ENCODE data around the gene ETS1.

Gene ETS1

DNA sequence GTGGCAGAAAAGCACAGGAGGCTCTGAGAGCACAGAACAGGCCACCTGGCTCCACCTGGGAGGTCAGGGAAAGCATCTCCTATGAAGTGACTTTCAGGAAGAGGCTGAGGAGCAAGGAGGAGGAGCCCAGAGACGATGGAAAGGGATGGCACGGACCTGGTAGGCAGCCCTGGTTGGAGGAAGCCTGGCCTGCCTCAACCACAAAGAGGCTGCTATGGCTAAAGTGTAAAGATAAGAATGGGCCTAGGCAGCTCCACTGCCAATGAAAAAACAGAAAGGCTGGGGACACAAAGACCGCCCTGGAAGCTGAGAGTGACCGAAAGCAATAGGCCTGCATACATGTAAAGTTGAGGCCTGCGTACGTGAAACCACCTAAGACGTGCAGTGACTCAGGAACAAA lies 31.2 kb upstream of the ETS1 start:
- DNase-seq = no peak

DNA sequence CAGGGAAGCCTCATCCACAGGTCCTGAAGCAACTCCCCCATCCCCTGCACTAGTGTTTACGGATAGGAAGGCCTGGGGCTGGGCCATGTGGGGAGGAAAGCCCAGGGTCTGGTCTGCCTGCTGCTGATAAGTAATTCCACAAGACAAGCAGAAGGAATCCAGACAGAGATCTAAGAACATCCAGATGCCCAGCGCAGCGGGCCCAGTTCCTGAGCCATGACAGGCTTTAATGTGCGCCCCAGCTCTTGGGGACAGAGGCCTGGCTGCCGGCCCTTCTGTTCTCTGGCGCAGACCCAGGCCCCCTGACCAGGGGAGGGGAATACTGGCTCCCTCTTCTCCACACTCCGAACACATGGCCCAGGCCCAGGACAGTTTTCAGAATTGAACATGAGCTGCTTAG lies 28.8 kb upstream of the ETS1 start:
- no peak for DNase-seq

DNA sequence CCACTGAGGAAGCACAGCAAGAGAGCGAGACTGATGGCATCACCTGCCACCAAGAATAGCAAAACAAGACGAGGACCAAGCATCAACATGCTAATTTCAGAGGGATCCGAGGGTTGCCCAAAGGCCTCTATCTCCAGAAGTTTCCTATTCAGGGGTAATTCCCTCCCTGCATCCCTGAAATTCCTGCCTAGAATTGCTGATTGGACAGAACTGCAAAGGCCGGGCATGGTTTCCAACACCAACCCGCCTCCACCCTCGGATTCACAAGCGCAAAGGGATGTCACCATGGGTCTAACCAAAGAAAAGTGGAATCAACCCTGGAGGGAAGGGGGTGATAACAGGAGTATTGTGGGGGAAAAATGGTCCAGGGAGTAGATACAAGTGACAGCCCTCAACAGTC lies 28.3 kb upstream of the ETS1 start:
- no peak for DNase-seq

DNA sequence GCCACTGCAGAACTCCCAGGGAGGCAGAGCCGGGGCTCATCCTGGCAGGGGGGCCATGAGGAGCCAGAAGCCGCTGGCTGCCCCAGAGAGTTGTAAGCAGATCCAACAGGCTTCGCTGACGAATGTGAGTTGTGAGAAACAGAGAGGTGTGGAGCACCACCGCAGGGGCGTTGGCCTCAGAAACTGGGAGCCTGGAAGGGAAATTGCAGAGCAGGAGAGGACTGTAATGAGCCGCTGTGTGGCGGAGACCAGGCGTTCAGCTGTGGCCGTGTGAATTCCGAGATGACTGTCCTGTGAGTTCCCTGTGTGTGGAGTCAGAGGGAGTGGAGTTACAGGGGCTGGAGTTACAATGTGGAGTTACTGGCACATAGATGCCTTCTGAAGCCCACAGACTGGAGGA lies 27.7 kb upstream of the ETS1 start:
- no peak for DNase-seq

DNA sequence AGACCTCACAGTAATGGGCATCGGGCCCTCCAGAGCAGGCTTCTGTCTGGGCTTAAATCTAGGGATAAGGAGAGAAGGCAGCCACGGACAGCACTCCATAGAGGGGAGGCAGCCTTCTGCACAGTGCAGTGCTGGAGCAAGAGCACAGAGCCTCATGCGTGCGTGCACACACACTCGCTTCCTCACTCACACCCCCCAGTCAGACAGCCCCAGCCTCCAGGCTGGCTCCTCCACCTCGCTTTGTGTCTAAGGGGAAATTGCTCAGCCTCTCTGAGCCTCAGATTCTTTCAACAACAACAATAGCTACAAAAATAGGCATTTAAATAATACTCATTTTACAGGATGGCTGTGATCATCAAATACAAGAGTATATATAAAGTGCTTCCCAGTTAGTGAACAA lies 26.7 kb upstream of the ETS1 start:
- no peak for DNase-seq

DNA sequence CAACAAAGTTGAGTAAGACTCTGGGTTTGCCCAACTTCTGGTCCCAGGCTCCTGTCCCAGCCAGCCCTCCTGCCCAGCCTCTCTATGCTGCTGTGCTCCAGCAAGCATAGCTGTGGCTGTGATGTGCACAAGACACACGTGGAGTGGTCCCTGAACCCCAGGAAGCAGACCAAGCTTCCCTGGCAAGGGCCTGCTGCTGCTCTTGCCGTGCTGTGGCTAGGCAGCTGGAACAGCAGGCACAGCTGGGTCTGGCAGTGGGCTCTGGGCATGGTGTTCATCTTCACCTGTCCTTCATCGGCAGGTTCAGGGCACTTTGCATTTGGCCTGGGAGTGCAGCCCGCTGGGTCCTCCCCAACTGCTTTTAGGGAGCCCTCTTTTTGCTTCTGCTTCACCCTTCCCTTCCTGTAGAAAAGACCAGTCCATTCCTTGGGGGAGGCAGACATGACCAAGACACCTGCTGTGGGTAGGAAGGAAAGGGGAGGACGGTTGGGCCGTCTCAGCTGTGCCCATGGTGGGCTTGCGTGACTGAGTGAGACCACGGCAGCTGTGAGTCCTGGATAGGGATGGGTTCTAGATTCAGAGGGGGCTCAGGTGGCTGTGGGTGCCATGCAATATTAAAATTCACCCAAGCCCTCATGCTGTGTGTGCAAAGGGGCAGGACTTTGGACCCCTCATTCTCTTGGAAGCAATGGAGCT lies 26.1 kb upstream of the ETS1 start:
- no peak for DNase-seq

DNA sequence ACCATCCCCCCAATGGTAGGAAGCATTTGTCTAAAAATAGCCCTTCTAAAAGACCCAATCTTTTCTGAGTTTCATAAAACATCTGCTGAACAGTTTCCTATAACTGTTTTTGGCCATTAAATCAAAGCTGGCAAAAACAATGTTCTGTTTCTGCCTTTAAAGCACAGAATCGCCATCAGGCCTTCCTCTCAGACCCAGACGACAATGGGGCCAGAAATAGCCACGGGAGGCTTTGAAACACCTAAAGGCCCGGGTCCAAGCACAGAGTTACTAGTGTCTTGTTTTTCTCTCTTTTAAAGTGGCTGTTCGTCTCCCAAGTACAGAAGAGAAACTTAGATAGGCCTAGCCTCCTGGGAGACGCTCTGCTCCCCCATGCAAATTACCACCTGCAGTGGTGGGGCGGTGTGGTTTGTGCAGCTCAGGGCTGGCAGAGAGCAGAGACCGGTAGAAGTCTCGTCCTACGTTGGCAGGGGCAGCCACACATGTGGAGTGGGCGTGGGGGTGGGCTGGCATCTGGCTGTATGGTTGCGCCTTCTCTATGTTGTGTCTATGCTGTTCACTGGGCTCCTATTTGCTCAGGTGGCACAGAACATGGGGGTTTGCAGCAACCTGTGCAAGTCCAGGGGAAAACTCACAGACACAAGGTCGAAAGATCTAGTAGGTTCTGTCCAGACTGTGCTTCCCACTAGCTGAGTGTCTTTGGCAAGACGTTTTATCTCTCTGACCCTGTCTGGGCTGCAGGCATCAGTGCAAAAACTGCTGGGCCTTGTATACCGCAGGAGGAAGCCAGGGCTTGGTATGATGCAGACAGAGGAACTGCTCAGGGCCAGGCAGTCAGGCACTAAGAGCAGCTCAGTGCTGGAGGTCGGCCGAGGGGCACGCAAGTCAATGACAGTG lies 23.6 kb upstream of the ETS1 start:
- peak; percentile 75 for DNase-seq

DNA sequence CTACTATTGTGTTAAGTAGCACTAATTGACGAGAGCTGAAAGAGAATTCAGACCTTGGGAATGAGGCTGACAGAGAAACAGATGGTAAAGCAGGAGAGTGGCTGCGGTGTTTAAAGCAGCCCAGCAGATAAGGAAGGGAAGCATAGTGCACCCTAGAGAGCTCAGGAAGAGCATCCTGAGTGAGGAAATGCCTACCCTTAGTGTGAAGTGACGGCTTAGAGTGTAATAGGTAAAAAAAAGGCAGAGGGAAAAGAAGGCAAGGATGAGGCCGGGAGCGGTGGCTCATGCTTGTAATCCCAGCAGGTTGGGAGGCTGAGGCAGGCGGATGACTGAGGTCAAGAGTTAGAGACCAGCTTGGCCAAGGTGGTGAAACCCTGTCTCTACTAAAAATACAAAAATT lies 22.4 kb upstream of the ETS1 start:
- no peak for DNase-seq

DNA sequence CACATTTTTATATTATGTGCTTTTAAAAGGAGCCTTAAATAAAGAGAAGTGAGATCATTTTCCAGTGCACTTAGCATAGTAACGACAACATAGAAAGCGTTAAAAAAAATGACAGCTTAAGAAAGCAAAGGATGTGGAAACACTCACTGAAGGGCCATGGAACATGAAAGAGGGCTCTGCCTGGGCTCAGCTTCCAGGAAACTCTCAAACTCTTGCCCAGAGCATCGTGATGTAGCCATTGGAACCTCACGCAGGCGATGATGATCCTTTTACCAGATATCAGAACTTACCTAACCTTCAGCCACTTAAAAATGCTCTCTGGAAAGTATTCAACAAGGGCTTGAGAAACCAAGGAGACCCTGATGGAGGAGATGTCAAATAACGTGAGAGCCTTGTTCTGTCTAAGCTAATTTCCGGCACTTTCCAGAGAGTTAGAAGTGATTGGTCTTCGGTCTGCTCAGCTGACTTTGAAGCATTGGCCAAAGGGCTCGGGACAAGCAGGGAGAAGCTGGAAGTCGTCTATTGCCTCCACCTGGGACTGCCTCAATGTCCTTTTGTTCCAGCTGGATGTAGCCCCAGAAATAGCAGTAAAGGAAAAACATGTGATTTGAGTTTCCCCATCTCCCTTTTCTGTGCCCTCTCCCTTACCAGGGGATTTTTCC lies 21.5 kb upstream of the ETS1 start:
- DNase-seq = no peak

DNA sequence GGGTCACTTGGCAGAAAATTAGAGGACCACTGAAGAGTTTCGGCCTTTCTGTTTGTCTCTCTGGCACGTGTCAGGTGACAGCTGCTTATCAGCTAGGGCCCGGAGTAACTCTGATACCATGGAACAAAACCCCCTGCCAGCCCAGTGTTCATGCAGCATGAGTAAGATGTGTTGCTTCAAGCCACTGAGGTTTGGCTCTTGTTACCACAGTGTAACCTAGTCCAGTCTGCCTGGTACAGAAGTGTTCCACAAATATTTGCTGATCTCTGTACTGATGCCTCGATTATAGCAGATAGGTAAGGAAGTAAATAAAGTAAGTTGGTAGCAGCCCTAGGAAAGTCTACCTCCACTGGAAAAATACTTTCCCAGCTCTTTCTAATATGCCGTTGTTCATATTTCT lies 20.5 kb upstream of the ETS1 start:
- DNase-seq = no peak

DNA sequence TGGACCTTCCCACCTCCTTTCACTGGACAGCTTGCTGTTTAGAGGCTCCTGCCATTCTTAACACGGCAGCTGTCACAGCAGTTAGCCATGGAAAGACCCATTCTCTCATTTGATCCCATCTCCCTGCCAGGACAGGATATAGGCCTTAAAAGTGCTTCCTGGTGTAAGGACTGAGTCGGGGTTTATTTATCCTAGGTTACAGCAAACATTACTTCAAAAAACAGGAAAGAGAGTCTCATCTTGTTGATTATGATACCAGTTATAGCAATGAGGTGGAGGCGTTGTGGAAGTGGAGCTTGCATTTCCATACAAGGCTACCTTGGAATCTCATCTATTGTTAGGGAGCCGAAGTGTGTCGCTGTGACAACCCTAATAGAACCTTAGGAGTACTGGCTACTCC lies 17.4 kb upstream of the ETS1 start:
- no peak for DNase-seq

DNA sequence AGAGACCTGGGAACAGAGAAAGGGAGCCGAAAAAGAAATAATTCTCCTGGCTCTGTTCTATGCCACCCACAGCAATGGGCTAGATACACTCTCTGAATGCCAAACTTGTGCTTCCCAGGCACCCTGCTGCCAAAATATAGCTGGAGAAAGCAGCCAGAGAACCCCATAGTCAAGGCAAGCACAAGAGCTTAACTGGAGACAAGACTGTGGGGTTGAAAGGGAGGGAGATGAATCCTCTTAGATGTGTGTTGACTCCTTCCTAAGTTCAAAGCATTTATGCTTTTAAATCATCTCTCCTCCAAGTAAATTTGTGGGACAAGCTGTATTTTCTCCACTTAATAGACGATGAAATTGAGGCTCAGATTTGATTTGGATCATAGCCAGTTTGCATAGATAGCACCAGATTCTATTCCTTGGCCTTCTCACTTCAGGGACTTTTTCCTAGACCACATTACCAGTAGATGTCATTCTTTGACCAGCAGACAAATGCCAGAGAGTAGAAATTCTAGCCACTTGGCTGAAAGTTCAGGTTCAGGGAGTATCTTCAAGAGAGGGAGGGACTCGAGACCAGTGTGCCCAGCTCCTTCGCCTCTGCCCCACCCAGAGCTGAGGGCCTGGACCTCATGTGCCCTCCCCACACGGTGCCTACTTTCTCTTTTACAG lies 16.5 kb upstream of the ETS1 start:
- no peak for DNase-seq

DNA sequence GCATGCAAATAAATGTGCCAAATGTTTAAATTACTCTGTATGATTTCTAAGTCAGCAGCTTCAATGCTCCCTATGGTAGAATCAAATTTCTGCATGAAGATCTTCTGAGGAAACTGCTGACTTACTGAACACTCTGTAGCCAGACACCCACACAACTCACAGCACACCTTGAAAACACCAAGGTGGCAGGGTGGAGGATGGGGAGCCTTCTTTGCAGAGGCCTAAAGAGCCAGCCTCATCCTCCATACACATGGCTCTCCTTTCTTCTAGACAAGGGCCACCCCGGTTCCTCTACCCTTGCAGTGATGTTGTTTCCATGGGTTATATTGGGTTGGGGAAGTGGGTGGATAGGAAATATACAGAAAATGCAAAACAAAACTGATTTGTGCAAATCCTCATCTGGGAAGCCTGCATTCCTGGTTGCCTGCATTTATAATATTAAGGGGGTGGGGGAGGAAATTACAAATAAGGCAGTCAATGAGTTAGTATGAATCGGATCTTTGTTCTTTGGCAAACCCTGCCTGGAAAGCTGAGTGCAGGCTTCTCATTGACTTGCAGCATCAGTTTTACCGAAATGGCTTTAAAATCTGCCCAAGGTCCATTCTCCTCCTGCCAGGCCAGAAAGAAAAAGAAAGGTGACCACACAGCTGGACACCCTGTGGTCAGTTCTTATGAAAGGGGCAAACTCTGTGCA lies 15.8 kb upstream of the ETS1 start:
- no peak for DNase-seq

DNA sequence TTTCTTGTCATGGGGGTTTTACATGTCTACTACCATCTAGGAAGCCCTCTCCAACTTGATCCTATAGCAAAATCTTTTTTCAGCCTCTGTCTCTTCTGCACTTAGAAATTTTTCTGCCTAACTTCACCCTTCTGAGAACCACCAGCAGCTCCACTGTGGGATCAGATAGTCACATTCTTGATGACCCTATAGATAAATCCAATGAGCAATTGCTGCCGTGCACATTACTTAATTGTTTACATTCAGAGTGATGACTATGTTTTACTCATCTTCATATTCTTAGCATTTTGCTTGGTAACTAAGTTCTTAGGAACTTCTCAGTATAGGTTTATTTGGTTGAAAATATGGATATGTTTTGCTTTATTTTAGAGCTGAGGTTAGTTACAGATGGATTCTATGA lies 12.4 kb upstream of the ETS1 start:
- DNase-seq = no peak

DNA sequence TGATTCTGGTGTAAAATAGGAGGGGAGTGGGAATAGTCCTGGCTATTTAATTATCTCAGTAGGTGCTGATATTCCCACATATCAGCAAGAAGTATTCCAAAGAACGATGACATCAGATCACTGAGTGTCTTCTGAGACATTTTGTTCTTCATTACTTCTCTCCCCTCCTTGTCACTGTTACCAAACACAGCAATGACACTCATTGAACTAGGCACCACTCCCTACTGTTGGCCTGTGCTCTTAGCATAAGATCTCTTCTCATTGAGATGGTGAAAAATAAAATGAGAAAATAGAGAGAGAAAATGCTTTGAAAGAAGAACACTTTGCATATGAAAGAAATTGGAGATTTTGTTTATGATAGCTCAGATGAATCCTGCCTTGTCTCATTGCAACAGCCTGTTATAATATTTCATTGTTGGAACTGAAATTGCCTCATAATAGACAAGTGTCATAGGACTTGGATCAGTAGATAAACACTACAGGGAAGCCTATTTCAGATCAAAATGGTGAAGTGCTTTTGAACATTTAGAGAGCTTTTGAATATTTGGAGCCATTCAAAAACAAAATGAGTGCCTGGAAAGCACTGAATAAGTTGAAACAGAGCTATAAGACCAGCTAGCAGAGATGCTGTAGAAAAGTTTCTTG lies 11.3 kb upstream of the ETS1 start:
- no peak for DNase-seq

DNA sequence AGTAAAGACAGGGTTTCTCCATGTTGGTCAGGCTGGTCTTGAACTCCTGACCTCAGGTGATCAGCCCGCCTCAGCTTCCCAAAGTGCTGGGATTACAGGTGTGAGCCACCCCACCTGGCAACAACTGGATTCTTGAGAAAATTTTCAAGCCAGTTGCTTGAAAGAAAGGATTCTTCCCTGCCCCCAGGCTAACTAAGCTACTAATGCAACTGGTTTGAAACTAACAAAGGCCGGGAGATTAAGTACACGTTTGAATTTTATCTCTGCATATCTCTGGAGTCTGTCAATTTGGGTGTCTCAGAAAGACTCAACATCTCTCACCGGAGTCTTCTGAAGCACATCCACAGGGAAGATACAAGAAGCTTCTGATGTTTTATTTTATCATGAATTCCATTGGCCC lies 10.7 kb upstream of the ETS1 start:
- DNase-seq = no peak

DNA sequence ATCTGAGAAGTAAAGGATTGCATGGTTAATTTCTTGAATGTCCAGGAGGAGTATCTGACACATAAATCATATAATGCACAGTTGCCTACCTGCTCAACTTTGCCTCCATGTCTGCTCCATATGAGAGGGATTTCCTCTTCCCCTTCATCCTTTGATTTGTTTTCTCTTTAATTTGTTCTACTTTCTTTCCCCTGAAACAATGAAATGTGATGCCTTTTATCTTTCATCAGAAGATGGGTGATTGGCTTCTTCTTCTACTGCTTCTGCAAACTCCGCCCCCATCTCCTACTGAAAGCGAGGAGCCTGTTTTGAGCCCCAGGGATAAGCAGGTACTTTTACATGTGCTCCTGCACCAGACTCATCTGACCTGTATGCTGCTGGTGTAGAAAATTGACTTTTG lies 9.9 kb upstream of the ETS1 start:
- DNase-seq = no peak

DNA sequence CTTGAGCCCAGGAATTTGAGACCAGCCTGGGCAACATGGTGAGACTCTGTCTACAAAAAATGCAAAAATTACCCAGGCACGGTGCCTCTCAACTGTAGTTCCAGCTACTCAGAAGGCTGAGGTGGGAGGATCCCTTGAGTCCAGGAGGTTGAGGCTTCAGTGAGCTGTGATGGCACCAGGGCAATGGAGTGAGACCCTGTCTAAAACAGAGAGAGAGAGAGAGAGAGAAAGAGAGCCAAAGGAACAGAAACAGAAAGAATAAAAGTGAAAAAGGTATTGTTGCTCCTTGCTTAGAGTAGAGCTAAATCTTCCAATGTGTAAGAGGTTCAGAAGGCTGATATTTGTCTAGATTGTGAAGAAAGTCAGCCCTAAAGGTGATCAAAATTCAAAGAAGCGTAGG lies 8.9 kb upstream of the ETS1 start:
- DNase-seq = no peak

DNA sequence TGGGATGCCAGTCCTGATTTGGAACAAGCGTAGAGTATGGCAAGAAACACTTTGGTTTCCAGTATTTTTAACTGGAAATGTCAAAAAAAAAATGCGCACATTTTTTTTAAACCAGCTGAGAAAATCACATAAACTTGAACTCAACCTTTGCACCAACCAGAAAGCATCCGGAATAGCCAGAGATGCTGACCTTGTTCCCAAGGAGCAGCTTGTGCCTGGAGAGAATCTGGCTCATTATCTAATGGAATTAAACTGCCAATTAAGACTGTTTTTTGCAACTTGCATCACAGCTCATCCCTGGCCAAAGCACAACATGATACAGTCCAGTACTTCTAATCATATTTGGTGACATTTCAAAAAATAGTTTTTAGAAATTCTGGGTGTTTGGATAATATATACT lies 8.4 kb upstream of the ETS1 start:
- no peak for DNase-seq

DNA sequence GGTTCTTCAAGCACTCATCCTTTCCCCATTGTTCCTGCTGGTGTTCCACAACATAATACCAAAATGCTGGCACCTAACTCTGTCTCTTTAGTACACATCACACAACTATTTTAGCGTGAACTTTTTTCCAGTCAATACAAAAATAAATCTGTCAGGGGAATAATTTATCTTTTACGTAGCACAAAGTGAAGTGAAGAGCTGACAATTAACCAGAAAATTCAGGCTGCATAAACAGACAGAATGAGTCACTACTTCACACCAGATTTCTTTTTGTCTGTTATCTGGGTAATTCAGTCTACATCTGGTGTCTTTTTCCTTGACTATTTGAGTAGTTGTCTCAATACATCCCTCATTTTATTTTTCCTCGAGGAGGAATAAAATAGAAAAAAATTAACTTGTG lies 7.9 kb upstream of the ETS1 start:
- DNase-seq = no peak

DNA sequence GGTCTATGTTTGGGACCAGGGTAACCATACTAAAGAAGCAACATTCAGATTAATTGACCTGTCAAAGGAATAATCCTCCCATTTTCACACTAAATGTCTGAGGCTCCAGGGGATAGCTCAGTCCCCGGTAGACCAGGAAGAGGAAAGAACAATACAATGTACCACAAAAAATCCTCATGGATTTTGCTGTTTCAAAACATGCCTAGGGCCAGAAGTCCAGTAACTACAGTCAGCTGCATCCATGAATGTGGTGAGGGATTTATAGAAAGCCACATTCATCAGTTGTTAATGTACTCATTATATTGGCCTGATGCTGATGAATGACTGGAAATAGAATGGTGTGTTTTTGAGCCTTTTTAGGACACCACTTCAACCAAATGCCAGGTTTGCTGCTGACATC lies 6.9 kb upstream of the ETS1 start:
- no peak for DNase-seq

DNA sequence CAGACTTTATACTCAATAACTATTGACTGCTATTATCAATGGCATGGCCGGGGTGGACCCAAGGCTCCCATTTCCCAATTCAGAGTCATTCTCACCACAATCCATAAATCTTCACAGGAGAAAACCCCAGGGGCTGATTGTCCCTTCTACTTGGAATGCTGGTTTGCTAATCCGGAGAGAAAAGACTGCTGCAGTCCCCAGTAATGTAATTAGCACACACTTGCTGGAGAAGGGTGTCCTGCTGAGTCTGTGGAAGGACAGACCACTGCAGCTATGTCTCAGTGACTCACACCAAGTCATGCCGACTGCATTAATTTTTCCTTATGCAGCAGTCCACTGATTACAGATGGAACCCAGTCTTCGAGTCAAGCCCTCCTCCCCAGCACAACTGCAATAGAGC lies 5.9 kb upstream of the ETS1 start:
- DNase-seq = no peak

All from KG1 (cell line).